ENCODE data around the gene VAPB. TPM values are rescaled to one million over a fixed set of nuclear protein-coding genes. Genes with fewer than 3 reads are reported as not detected.

Gene VAPB
- polyA plus RNA-seq, 3 donors: 57.1 to 61.4 (median 58.4) TPM

- no peak for DNase-seq (ENCODE audit: low read depth in 3 of 3, low spot score in 2 of 3)
Measured at GRCh38 chr20:58454460-58454859, 65.4 kb downstream of the VAPB start.

- DNase-seq (ENCODE audit: low read depth in 3 of 3, low spot score in 2 of 3): no peak
Measured at GRCh38 chr20:58457083-58457695, 68.2 kb downstream of the VAPB start.

DNA sequence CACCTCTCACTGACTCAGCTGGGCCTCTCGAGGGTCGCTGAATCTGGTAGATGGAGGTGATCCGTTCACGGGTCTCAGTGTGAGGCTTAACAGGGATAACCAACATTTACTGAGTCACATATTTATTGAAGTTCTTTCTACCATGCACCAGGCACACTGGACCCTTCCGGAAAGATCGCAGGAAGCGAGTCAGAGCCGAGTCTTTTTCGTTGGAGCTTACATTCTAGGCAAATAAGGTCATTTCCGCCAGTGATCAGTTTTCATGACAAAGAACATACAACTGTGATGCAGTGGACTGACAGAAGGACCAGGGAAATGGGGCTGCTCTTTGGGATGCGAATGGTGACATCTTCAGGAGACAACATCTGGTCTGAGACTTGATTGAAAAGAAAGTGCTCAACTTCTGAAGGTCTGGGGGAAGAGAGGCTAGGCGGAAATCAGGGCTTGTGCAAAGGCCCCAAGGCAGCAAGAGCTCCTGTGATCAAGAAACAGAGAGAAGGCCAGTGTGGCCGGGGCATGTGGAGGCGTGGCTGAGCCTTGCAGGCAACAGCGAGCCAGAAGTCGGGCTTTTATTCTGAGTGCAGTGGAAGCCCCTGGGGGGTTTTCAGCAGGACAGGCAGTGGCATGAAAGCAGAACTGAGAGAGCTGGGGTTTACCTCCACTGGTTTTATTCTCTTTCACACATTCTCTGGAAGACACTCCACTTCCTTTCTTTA lies 69.5 kb downstream of the VAPB start:
- DNase-seq (ENCODE audit: low read depth in 3 of 3, low spot score in 2 of 3): no peak

GRCh38 chr20:58459058-58459750 lies 70.2 kb downstream of the VAPB start:
- DNase-seq (ENCODE audit: low read depth in 3 of 3, low spot score in 2 of 3): no peak

DNA sequence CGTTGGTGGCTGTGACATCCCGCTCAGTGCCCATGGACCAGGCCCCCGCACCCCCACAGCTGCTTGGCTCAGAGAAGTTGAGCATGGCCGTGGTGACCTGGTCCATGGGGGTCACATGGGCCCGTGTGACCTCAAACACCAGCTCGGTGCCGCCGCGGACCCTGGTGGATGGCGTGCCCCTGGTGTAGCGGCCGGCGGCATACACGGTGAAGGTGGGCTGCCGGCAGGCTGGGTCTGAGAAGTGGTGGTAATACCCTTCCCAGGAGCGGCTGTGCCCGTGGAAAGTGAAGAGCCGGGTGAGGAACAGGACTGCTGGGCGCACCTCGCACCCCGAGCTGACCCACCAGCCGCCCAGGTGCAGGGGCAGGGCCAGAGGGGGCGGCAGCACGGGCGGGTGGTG lies 72.1 kb downstream of the VAPB start:
- DNase-seq (ENCODE audit: low read depth in 3 of 3, low spot score in 2 of 3): no peak

GRCh38 chr20:58461899-58462298 lies 72.9 kb downstream of the VAPB start:
- no peak for DNase-seq (ENCODE audit: low read depth in 3 of 3, low spot score in 2 of 3)

DNA sequence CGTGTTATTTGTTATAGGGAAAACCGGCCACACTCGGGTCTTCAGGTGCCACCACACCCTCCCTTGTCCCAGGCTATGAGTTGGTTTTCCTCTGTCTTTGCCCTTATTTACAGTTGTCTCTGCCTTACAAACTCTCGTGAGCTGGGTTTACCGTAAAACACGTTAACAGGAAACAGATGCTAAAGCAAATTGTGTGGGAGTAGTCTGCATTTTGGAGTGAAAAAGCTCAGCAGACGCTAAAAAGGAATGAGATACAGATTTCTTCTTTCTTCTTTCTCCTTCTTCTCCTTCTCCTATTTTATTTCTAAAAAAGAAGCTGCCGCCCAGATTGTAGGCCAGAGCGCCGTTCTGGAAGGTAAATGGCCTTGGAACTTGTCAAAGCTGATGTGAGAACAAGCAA lies 74.2 kb downstream of the VAPB start:
- DNase-seq (ENCODE audit: low read depth in 3 of 3, low spot score in 2 of 3): no peak

DNA sequence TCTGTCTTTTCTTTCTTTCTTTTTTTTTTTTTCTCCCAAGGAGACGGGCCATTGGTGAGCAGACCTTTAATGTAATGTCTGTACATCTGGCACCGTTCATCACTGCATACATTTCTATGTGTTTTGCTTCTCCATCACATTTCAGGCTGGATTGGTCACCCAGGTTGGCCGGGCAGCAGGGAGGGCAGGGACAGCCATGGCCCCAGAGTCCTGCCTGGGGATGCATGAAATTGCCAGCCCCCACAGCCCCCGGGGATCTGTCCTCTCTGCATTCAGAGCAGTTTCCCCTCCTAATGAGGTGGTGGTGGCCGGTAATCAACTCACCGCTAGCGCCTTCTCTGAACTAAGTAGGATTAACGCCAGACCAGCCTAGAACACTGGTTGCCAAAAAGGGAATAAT lies 75.8 kb downstream of the VAPB start:
- no peak for DNase-seq (ENCODE audit: low read depth in 3 of 3, low spot score in 2 of 3)

DNA sequence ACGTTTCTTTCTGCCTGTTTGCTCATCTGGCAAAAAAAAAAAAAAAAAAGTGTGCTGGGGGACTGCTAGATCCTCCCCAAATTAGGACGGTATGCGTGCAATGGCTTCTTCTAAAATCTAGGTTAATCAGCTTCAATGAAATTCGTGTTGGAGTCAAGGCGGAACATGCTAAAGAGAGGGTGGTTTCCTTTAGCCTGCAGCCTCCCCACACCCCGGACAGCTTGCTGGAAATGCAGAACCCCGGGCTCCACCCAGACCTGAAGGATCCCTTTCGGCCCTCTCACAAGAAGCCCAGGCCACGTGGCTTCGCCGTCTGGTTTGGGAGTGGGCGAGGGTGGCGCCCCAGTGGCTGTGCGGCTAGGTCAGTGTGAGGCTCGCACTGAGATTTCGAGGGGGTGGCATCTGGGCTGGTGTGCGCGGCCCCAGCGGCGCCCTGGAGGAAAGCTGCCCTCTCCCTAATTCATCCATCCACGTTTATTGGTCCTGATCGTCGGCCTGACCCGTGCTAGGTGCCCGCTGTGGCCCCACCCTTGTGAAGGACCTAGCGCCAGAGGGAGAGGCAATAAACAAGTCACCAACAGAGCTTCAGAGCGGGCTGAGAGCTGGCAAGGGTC lies 77.2 kb downstream of the VAPB start:
- no peak for DNase-seq (ENCODE audit: low read depth in 3 of 3, low spot score in 2 of 3)

DNA sequence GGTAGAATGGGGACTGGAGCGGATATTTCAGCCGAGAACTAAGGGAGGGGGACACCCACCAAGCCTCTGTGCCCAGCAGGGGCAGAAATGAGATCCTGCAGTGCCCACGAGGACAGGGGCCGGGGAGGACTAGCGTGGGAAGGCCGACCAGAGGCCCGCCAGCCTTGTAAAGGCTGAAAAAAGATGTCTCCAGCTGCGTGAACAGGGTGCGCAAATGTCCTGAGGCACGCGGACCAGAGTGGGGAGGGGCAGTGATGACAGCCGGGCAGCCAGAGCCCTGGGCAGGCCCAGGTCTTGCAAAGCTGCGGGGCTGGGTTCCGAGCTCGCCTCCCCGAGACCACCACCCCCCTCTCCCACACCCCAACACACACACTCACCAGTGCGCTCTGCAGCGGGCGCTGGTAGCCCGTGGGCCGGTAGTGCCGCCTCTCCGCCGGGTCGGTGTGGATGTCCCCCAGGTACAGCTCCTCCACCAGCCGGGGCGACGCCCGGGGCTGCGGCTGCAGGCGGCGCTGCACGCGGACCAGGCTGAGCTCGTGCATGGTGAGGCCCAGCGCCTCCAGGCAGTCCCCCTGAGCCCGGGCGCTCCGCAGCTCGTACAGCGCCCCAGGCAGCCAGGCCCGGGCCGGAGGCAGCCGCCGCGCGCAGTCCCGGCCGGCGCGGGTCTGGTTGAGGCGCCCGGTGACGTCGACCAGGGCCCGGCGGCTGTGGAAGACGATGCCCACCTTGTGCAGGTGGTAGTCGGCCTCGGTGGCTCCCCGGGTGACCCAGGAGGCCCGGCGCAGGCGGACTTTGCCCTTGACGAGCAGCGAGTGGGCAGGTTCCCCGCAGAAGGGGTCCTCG lies 77.9 kb downstream of the VAPB start:
- DNase-seq (ENCODE audit: low read depth in 3 of 3, low spot score in 2 of 3): no peak

- DNase-seq (ENCODE audit: low read depth in 3 of 3, low spot score in 2 of 3): no peak
Measured at GRCh38 chr20:58467572-58468527, 78.8 kb downstream of the VAPB start.

DNA sequence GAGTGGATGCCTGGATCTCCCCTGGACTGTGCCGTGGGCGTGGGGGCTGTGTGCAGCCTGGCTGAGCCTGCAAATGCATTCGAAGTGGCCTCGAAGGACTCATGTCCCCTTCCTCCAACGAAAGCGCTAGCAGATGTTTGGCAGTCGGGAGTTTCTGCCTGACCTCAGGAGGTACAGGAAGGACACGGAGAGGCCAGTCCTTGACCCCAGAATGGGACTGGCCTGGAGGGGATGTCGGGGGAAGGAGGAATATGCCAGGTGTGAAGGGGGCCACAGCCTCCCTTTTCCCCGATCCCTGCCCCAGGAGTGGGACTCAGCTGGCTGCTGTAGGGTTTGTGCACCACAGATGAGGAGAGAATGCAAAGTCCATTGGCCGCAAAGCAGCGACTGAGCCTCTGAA lies 80.6 kb downstream of the VAPB start:
- no peak for DNase-seq (ENCODE audit: low read depth in 3 of 3, low spot score in 2 of 3)

DNA sequence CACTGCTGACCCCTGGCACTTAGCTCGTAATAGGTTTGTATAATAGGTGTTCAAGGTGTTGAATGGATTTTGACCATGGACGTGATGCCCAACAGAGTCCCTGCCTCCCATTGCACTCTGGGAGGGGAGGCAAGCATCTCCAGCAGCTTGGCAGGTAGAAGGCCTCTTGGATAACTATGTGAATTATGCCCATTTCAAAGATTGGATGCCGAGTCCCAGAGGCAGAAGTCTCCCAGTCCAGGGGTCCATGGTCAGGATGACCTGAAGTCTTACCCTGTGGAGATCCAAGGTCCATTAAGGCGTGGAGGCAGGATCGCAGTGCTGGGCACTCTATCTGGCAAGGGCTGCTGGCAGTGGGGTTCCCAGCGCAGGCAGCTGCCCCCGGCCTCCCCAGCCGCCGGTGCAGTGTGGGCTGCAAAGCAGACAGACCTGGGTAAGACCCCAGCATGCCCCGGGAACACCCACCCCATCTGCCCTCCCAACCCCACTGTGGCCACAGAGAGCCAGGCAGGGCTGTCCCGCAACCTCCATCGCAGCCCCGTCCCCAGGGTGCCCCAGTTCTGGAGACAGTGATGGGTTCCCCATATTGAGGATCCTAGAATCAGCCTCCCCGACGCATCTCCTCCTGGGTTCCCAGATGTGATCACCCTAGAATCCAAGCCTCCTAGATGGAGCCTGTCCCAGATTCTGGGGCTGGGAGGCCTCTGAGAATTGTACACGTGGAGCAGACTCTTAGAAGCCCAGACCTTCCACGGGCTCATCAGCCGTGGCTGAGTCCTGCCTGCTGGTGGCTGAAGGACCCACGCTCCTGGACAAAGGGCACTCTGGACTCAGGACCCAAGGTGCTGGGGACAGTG lies 81.5 kb downstream of the VAPB start:
- DNase-seq (ENCODE audit: low read depth in 3 of 3, low spot score in 2 of 3): no peak

DNA sequence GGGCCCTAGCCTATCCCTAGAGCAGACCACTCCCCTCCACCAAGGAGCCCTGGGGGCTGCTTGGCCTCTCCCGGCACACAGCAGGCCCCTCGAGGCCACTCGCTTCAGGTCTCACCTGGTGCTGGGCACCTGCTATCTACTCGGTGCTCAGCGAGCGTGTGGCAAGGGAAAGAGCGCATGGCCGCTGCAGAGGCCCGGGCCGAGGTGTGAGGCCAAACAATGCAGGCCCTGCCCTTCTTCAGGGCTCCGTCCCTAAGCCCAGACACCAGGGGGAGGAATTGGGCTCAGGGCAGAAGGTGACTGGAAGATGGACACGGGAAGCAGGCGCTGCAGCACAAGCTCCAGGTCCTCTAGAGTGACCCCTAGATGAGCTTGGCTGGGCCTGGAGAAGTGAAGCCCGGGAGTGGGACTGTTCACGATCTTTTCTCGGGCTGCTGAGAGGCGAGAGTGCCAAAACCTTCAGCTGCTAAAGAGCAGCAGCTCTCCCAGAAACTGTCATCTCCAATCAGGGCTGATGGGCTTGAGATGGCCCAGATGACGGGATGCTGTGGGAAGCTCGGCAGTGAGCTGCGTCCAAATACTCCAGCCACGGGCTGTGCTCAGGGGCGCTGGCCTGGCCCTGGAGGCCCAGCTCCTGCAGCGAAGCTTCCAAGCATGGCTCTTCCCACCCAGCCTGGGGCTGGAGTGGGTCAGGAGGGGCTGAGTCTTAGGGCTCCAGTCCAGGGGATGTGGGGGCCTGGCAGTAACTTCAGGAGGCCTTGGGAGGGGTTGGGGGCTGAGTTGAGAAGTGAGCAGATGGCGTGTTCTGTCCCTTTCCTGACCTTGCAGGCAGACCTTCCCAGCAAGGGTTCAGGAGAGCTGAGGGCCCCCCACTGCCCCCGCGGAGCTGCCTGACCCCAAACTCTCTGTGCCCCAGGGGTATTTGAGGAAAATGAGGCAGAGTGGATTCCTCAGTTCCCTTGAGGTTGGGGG lies 82.5 kb downstream of the VAPB start:
- DNase-seq (ENCODE audit: low read depth in 3 of 3, low spot score in 2 of 3): peak; percentile 57 to 63 (median 61)

GRCh38 chr20:58472273-58473018 lies 83.4 kb downstream of the VAPB start:
- no peak for DNase-seq (ENCODE audit: low read depth in 3 of 3, low spot score in 2 of 3)
